Measurements from ENCODE around the gene F5. TPM values are rescaled to one million over a fixed set of nuclear protein-coding genes. Genes with fewer than 3 reads are reported as not detected.

F5 gene
- total and polyA plus RNA-seq, 10 donors = 1.7 to 34.5 (median 7.4) TPM

GRCh38 chr1:169623132-169623926 is 37.0 kb upstream of the F5 start:
- no peak for DNase-seq
- no peak overlapping the region for H3K4me3 ChIP-seq
- no peak for TF ChIP-seq POLR2AphosphoS5 (IDR thresholded peaks at IDR 0.05)
- TF ChIP-seq, protein P1, sequence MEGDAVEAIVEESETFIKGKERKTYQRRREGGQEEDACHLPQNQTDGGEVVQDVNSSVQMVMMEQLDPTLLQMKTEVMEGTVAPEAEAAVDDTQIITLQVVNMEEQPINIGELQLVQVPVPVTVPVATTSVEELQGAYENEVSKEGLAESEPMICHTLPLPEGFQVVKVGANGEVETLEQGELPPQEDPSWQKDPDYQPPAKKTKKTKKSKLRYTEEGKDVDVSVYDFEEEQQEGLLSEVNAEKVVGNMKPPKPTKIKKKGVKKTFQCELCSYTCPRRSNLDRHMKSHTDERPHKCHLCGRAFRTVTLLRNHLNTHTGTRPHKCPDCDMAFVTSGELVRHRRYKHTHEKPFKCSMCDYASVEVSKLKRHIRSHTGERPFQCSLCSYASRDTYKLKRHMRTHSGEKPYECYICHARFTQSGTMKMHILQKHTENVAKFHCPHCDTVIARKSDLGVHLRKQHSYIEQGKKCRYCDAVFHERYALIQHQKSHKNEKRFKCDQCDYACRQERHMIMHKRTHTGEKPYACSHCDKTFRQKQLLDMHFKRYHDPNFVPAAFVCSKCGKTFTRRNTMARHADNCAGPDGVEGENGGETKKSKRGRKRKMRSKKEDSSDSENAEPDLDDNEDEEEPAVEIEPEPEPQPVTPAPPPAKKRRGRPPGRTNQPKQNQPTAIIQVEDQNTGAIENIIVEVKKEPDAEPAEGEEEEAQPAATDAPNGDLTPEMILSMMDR (IDR thresholded peaks at IDR 0.05 in 8 of 11, conservative IDR thresholded peaks at IDR 0.05 in 3 of 11) = no peak
- TF ChIP-seq POLR2A (IDR thresholded peaks at IDR 0.05) = no peak
- no peak overlapping the region for H3K27ac ChIP-seq
- H3K9me3 ChIP-seq = no peaks in the 10 kb centered on the region
- intact Hi-C loops (cut with DNase I; ENCODE audit: low total_unique reads) = no loop called here
- no peaks in the 10 kb centered on the region for H3K27me3 ChIP-seq (replicated peaks in 1 of 7)
- peaks cover 0 to 10% (median 0%) of the 10 kb centered on the region in 6 donors for H3K4me1 ChIP-seq
- WGBS, 5 donors = 74 to 82% (median 77%) methylated on average over 6 of the region's 6 CpGs
- no peaks in the 10 kb centered on the region for H3K36me3 ChIP-seq

GRCh38 chr1:169620565-169620964 is 34.3 kb upstream of the F5 start:
- H3K27ac ChIP-seq = no peak overlapping the region
- TF ChIP-seq POLR2AphosphoS5 (IDR thresholded peaks at IDR 0.05) (no peak), POLR2A (IDR thresholded peaks at IDR 0.05) (no peak)
- TF ChIP-seq, protein P1 (IDR thresholded peaks at IDR 0.05 in 8 of 11, conservative IDR thresholded peaks at IDR 0.05 in 3 of 11) = no peak
- no peak overlapping the region for H3K4me3 ChIP-seq
- intact Hi-C loops (cut with DNase I; ENCODE audit: low total_unique reads) = no loop called here
- H3K4me1 ChIP-seq = peaks cover 0 to 10% (median 0%) of the 10 kb centered on the region in 6 donors
- H3K9me3 ChIP-seq = no peaks in the 10 kb centered on the region
- no peaks in the 10 kb centered on the region for H3K36me3 ChIP-seq
- no peaks in the 10 kb centered on the region for H3K27me3 ChIP-seq (replicated peaks in 1 of 7)
- DNase-seq = no peak
- WGBS, 5 donors = 83 to 95% (median 92%) methylated on average over 8 of the region's 8 CpGs

GRCh38 chr1:169618367-169618766 is 32.1 kb upstream of the F5 start:
- Histone ChIP-seq H3K4me1 (no peaks in the 10 kb centered on the region), H3K27me3 (replicated peaks in 1 of 7) (no peaks in the 10 kb centered on the region), H3K36me3 (no peaks in the 10 kb centered on the region), H3K9me3 (no peaks in the 10 kb centered on the region), H3K27ac (no peak overlapping the region), H3K4me3 (no peak overlapping the region)
- WGBS, 5 donors = 60 to 83% (median 71%) methylated on average over 2 of the region's 2 CpGs
- intact Hi-C loops (cut with DNase I; ENCODE audit: low total_unique reads) = no loop called here
- no peak for DNase-seq
- TF ChIP-seq POLR2A (IDR thresholded peaks at IDR 0.05) = no peak
- no peak for TF ChIP-seq POLR2AphosphoS5 (IDR thresholded peaks at IDR 0.05)
- TF ChIP-seq, protein P1 (IDR thresholded peaks at IDR 0.05 in 8 of 11, conservative IDR thresholded peaks at IDR 0.05 in 3 of 11) = no peak

GRCh38 chr1:169615803-169616202 is 29.5 kb upstream of the F5 start:
- DNase-seq = no peak
- no peak overlapping the region for H3K27ac ChIP-seq
- TF ChIP-seq, protein P1 (IDR thresholded peaks at IDR 0.05 in 8 of 11, conservative IDR thresholded peaks at IDR 0.05 in 3 of 11) = no peak
- no peak for TF ChIP-seq POLR2AphosphoS5 (IDR thresholded peaks at IDR 0.05)
- no peak for TF ChIP-seq POLR2A (IDR thresholded peaks at IDR 0.05)
- no peaks in the 10 kb centered on the region for H3K27me3 ChIP-seq (replicated peaks in 1 of 7)
- peaks cover 0 to 12% (median 0%) of the 10 kb centered on the region in 6 donors for H3K4me1 ChIP-seq
- no peaks in the 10 kb centered on the region for H3K36me3 ChIP-seq
- H3K4me3 ChIP-seq = no peak overlapping the region
- no peaks in the 10 kb centered on the region for H3K9me3 ChIP-seq
- intact Hi-C loops (cut with DNase I; ENCODE audit: low total_unique reads) = no loop called here
- WGBS, 5 donors = 69 to 82% (median 71%) methylated on average over 5 of the region's 5 CpGs

Measured in spleen (tissue), 11 donors.